ENCODE measurements around the gene PHF21A.

Gene PHF21A

DNA sequence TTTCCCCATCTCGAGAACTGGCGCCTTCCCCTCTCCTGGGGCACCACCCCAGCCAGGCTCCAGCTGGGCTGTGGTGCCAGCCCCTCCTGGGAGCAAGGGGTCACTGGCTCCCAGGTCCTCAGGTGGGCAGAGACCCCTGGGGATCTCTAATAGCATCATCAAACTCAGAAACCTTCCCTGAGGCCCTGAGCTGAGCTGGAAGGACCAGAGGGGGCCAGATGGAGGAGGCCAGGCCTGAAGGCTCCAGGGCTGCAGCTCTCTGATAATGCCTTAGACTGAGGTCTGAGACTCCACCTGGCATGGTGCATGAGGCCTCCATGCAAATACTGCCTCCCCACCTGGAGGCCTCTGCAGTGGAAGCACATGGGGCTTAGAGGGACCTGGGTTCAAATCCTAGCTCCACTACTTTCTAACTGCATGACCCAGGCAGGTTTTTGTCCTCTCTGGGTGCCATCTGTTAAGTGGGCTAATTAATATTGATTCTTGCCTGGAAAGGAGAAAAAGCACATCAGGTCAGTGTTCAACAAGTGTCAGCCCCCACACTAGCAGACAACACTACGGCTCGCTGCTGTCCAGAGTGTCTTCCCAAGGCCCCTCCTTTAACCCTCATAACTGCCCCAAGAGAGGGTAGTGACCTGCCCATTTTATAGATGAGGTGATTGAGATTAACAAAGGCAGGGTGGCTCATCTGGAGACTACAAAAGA is 234.3 kb downstream of the PHF21A start:
- Histone ChIP-seq H3K4me3 (ENCODE audit: low read depth in 1 of 2, low read length in 1 of 2) (no peak overlapping the region), H3K9me3 (no peaks in the 10 kb centered on the region), H3K27ac (no peak overlapping the region), H3K27me3 (peaks cover 73% of the 10 kb centered on the region), H3K36me3 (peaks cover 6% of the 10 kb centered on the region), H3K4me1 (ENCODE audit: control insufficient read depth in 1 of 2, insufficient read depth in 1 of 2, low read depth in 1 of 2, low read length in 1 of 2) (peaks cover 3 to 8% of the 10 kb centered on the region in 2 experiments)
- no peak for TF ChIP-seq CTCF (IDR thresholded peaks at IDR 0.05)

- H3K9me3 ChIP-seq = no peaks in the 10 kb centered on the region
- H3K36me3 ChIP-seq = peaks cover 15% of the 10 kb centered on the region
- H3K4me1 ChIP-seq (ENCODE audit: control insufficient read depth in 1 of 2, insufficient read depth in 1 of 2, low read depth in 1 of 2, low read length in 1 of 2) = peaks cover 3 to 8% of the 10 kb centered on the region in 2 experiments
- no peak overlapping the region for H3K27ac ChIP-seq
- peaks cover 66% of the 10 kb centered on the region for H3K27me3 ChIP-seq
- peak overlapping the region; percentile 38 to 45 for H3K4me3 ChIP-seq (ENCODE audit: low read depth in 1 of 2, low read length in 1 of 2)
- no peak for TF ChIP-seq CTCF (IDR thresholded peaks at IDR 0.05)
Observed at GRCh38 chr11:45885921-45886721, 235.1 kb downstream of the PHF21A start.

DNA sequence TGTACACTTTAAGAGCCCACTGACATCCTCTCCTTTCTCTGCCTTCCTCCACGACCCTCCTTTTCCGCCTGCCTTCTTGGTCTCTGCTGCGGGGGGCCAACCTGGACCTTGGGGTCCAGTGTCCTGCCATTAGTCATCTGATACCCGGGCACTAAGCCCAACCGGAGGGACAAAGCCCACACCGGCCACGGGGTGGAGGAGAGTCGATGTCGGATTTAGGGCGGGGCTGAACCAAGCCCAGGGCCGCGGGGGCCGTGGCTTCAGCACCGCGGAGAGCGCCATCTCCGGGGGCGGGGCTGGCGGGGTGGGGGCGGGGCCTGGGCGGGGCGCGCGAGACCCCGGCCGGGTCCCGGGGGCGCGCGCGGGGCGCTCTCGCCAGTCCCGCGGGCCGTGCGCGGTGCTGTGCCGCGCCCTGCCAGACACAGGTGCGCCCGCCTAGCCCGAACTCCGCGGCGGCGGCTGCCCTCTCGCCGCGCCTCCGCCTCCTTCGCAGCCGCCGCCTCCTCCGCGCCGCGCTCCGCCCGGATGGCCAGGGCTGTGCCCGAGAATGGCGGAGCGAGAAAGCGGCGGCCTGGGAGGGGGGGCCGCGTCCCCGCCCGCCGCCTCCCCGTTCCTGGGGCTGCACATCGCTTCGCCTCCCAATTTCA is 235.9 kb downstream of the PHF21A start, which contains the start of gene MAPK8IP1:
MAPK8IP1 (plus strand) TSS at position 378 of the 647 bp plus-strand sequence; CDS start at position 548, 170 bp downstream.
- Histone ChIP-seq H3K27ac (no peak within 1 kb of the TSS), H3K9me3 (no peaks in the 10 kb centered on the region), H3K4me3 (ENCODE audit: low read depth in 1 of 2, low read length in 1 of 2) (peak within 1 kb of the TSS; percentile 38 to 45), H3K36me3 (peaks cover 22% of the 10 kb centered on the region), H3K4me1 (ENCODE audit: control insufficient read depth in 1 of 2, insufficient read depth in 1 of 2, low read depth in 1 of 2, low read length in 1 of 2) (peaks cover 3 to 8% of the 10 kb centered on the region in 2 experiments), H3K27me3 (peaks cover 59% of the 10 kb centered on the region)
- TF ChIP-seq CTCF (IDR thresholded peaks at IDR 0.05) = no peak

DNA sequence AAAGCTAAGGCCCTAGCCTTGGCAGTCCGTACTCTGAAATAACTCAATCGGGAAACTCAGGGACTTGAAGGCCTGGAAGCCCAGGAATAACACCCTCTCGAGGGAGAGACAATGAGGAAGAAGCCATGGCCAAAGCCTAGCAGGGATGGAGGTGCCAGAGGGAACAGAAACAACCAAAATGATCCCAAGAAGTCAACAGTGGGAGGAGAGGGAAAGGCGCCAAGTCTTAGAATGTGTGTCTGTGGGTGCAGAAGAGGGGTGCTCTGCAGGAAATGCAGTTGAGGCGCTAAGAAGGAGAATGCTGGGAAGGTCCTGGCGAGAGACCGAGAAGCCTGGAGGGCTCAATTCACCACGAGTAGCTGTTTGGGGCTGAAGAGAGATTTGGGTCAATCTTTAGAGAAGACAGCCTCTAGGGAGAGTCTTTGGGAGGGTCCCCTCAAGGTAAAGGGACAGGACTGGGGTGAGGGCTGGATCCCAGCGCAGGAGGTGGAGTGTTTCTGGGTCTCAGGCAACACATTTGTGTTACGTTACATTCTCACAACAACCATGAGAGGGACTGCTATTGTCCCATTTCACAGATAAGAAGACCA is 236.6 kb downstream of the PHF21A start:
- Histone ChIP-seq H3K4me1 (ENCODE audit: control insufficient read depth in 1 of 2, insufficient read depth in 1 of 2, low read depth in 1 of 2, low read length in 1 of 2) (peaks cover 3 to 8% of the 10 kb centered on the region in 2 experiments), H3K36me3 (peaks cover 29% of the 10 kb centered on the region), H3K27me3 (peaks cover 54% of the 10 kb centered on the region), H3K4me3 (ENCODE audit: low read depth in 1 of 2, low read length in 1 of 2) (no peak overlapping the region), H3K9me3 (no peaks in the 10 kb centered on the region), H3K27ac (no peak overlapping the region)
- TF ChIP-seq CTCF (IDR thresholded peaks at IDR 0.05) = no peak

Measured in neutrophil (primary cell).